ENCODE results near the gene PLXDC2.
"Not testable (repeated sequence)": the region's sequence is repeated elsewhere in the genome, so short reads cannot be mapped to it uniquely, and the experiment has no call there.

PLXDC2 gene

DNA sequence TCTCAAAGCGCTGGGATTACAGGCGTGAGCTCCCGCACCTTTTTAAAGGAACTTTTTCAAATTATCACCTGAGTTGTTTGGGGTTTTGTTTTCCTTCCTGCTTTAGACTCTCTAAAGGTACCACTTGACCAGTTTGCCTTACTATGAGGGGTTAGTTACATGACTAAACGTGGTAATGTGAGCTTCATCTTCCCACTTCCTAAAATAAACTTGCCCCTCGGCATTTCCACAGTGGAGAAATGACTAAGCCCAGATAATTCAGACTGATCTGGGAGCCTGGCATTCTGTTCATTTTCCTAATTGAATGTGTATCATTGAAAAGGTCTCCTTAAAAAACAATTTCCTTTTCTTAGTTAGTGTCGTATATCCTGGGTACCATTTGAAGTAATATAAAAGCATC lies 163.4 kb downstream of the PLXDC2 start:
- DNase-seq (ENCODE audit: low spot score): no peak

GRCh38 chr10:19983880-19984565 lies 167.8 kb downstream of the PLXDC2 start:
- no peak for DNase-seq (ENCODE audit: low spot score)

GRCh38 chr10:19985745-19986144 lies 169.5 kb downstream of the PLXDC2 start:
- no peak for DNase-seq (ENCODE audit: low spot score)

- no peak for DNase-seq (ENCODE audit: low spot score)
These were observed 170.4 kb downstream of the PLXDC2 start for GRCh38 chr10:19986591-19986990.

DNA sequence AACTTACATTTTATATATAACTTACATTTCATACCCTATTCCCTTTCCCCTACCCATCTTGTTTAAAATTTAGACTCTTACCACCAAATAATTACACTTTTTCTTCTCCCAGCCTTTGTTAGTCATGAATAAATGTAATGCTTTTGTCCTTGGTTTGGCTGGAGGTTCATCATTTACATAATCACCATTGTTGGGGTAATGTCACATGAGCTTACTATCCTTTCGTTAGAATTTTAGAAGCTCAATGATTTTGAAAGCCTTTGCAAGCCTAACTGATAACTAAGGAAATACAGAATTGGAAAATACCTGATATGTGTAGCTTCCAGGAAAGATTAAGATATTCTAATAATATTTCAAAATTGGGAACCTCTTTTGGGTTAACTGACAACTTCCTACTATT lies 171.7 kb downstream of the PLXDC2 start:
- DNase-seq (ENCODE audit: low spot score): no peak

DNA sequence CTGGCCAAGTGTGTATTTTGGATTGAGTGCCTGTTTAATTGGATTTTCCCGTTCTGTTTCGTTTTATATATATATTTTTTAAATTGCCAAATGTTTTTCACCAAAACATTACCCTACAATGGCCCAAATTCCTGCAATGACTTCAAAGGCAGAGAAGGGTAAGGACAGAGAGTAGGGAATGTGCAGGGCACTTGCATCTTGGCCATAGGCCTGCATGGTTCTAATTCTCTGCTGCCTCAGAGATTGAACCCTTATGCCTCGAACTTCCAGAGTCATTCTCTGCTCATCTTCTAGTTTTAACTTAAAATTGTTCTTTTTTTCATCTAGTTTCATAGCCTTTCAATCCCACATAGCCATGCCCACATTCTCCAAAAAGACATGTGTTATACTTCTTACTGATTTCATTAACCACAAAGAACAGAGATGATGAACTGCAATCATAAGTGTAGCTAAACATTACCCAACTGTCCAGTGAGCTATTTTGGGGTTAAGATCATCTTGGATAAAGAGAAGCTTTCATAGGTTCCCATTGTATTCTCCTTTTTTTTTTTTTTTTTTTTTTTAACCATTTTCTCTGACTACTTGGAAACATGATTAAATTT lies 177.6 kb downstream of the PLXDC2 start:
- no peak for DNase-seq (ENCODE audit: low spot score)

- DNase-seq (ENCODE audit: low spot score): no peak
These were observed 182.2 kb downstream of the PLXDC2 start for GRCh38 chr10:19998482-19998881.

GRCh38 chr10:19999431-19999830 lies 183.2 kb downstream of the PLXDC2 start:
- DNase-seq (ENCODE audit: low spot score): no peak

GRCh38 chr10:20002026-20002425 lies 185.8 kb downstream of the PLXDC2 start:
- DNase-seq (ENCODE audit: low spot score): not testable (repeated sequence)

- no peak for DNase-seq (ENCODE audit: low spot score)
These were observed 186.4 kb downstream of the PLXDC2 start for GRCh38 chr10:20002657-20003056.

- no peak for DNase-seq (ENCODE audit: low spot score)
These were observed 187.9 kb downstream of the PLXDC2 start for GRCh38 chr10:20004087-20004523.

DNA sequence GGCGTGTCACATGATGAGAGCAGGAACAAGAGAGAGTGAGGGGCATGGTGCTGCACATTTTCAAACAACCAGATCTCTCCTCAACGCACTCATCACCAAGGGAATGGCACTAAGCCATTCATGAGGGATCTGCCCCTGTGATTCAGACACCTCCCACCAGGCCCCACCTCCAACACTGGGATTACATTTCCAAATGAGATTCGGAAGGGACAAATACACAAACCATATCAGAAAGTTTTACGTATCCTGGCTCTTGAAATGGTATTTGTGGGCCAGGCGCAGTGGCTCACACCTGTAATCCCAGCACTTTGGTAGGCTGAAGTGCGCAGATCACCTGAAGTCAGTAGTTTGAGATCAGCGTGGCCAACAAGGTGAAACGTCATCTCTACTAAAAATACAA lies 189.4 kb downstream of the PLXDC2 start:
- DNase-seq (ENCODE audit: low spot score): no peak

- no peak for DNase-seq (ENCODE audit: low spot score)
These were observed 190.1 kb downstream of the PLXDC2 start for GRCh38 chr10:20006169-20006870.

- DNase-seq (ENCODE audit: low spot score): no peak
These were observed 191.2 kb downstream of the PLXDC2 start for GRCh38 chr10:20007426-20007825.

DNA sequence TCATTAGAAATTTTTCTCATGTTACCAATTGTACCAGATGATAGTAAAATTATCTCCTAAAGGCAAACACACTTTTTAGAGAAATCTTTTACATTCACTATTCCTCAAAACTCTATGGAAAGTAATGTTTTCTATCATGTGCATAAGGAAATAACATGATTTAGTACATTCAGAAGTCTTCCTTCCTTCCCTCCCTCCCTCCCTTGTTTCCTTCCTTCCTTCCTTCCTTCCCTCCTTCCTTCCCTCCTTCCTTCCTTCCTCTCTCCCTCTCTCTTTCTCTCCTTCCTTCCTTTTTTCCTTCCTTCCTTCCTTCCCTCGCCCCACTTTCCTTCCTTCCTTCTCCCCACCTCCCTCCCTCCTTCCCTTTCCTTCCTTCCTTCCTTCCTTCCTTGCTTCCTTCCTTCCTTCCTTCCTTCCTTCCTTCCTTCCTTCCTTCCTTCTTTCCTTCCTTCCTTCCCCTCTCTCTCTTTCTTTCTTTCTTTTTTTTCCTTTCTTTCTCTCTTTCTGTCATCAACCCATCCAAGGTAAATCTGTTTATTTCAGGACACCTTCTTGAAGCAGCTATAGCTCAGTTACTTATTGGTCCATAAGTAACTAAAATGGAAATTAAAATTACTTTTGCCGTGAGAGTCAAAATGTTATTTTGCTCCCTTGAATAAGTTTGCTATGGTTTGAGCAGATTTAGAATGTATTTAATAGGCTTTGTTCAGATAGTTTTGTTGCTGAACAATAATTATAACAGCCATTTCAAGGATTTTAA lies 197.9 kb downstream of the PLXDC2 start:
- no peak for DNase-seq (ENCODE audit: low spot score)

DNA sequence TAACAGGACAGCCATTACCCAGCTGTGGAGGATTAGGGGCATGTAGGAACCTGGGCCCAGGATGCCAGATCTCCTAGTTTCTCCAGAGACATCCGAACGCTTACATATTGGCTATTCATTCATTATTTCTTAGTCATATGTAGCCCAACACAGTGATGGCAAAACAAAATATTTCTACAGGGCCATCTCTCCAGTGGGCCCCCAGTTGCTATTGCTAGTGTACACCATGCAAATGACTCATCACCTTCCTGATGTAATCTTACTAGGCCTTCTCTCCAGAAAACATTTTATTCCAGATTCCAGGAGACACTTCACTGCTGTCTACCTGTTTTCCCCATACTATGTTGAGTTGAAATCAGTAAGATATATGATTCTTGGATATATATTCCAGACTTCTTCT lies 201.7 kb downstream of the PLXDC2 start:
- no peak for DNase-seq (ENCODE audit: low spot score)

- no peak for DNase-seq (ENCODE audit: low spot score)
These were observed 204.4 kb downstream of the PLXDC2 start for GRCh38 chr10:20020677-20021076.

DNA sequence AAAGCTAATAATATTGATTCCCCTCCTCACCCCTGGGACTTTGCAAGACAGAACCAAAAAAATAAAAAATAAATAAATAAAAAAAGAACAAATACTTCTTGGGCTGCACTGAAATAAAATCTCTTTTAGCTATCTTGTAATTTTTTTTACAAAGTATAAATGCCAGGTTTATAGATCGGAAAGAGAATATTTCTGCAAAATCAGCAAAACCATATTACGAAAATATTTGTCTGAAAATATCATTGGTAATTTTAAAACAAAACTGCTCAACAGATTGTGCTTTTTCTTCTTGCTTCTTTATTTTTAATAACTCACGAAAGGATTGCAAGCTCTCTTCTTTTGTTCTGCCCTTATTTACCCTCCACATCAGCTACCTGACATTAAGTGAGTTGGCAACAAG lies 213.3 kb downstream of the PLXDC2 start:
- no peak for DNase-seq (ENCODE audit: low spot score)

GRCh38 chr10:20033476-20033875 lies 217.2 kb downstream of the PLXDC2 start:
- no peak for DNase-seq (ENCODE audit: low spot score)

- no peak for DNase-seq (ENCODE audit: low spot score)
These were observed 218.5 kb downstream of the PLXDC2 start for GRCh38 chr10:20034732-20035131.

GRCh38 chr10:20040012-20040411 lies 223.8 kb downstream of the PLXDC2 start:
- DNase-seq (ENCODE audit: low spot score): no peak

DNA sequence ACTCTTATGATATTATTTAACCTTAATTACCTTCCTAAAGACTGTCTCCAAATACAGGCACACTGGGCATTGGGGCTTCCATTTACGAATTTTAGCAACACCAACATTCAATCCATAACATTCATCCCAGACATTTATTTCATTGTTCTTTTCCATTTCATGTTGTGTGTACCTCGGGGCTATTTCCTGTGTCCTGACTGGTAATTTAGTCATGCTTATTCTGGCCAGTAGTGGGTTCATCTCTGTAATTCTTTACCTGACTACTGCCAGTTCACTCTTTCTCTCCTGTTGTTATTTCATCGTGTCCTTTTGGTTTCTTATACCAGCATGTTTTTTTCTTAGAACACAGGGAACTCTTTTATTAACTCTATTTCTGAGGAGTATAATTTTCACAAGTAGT lies 225.7 kb downstream of the PLXDC2 start:
- DNase-seq (ENCODE audit: low spot score): no peak

GRCh38 chr10:20045100-20045499 lies 228.9 kb downstream of the PLXDC2 start:
- DNase-seq (ENCODE audit: low spot score): not testable (repeated sequence)
